RWPE1 (cell line): ENCODE data around the gene KRT40.

Source experiments
- CTCF ChIA-PET: fragments of 350-600 bp; sonication (Branson Sonifier 250); formaldehyde crosslinking; extraction: SDS; loops from one replicate; lab custom pipeline; 2021; lab: Yijun Ruan, JAX
- POLR2A ChIA-PET: fragments of 400-600 bp; formaldehyde crosslinking; extraction: SDS; loops from one replicate; lab custom pipeline; 2020; ENCODE audit warnings: antibody characterized with exemption; ENCODE audit not compliant: low non-redundant PET; lab: Yijun Ruan, JAX
- DNase-seq: peaks from one replicate; pipeline ENCODE4 v3.0.0; 2012; ENCODE audit warnings: low spot score
- H3K27ac ChIP-seq: fragments of 450-650 bp; 2 replicates; pipeline ENCODE4 v1.5.1; 2017
- CTCF ChIP-seq: fragments of 450-650 bp; conservative IDR thresholded peaks from 2 replicates; pipeline ENCODE4 v1.5.1; 2017; ENCODE audit warnings: low read depth, mild to moderate bottlenecking

The KRT40 gene

GRCh38 chr17:40984226-40984625, at the start of gene KRT40:
Gene KRT40 (minus strand): TSS chr17:40984326. CDS start chr17:40984273, 53 bp downstream.
- DNase-seq = no peak
- CTCF ChIA-PET = no interaction called here
- POLR2A ChIA-PET = no interaction called here
- H3K27ac ChIP-seq = no peak within 1 kb of the TSS
- TF ChIP-seq CTCF = no peak

GRCh38 chr17:41029633-41030245, 45.6 kb upstream of the KRT40 start, which contains the start of gene KRTAP1-4:
Gene KRTAP1-4 (minus strand): TSS chr17:41030195. CDS start chr17:41030078, 117 bp downstream.
- no peak for DNase-seq
- ChIA-PET CTCF (interaction anchor here (0.6 kb wide), 1 partner anchor 24 kb away, joined by 3 read pairs; no protein-coding TSS in a partner anchor), POLR2A (no interaction called here)
- no peak for TF ChIP-seq CTCF
- no peak within 1 kb of the TSS for H3K27ac ChIP-seq

GRCh38 chr17:41026715-41027471, 42.8 kb upstream of the KRT40 start, which contains the start of gene KRTAP1-5:
Gene KRTAP1-5 (minus strand): TSS chr17:41027208. CDS start chr17:41027155, 53 bp downstream.
- POLR2A ChIA-PET = no interaction called here
- DNase-seq = no peak
- TF ChIP-seq CTCF = no peak
- CTCF ChIA-PET = interaction anchor here (0.6 kb wide), 1 partner anchor 1400 kb away, joined by 3 read pairs; the partner anchor contains the start of gene PPP1R1B
- H3K27ac ChIP-seq = peak within 1 kb of the TSS; percentile 27; the same call in 1 of the 2 replicates

GRCh38 chr17:41024697-41025096, 40.6 kb upstream of the KRT40 start:
- no peak overlapping the region for H3K27ac ChIP-seq
- no peak for TF ChIP-seq CTCF
- ChIA-PET CTCF (no interaction called here), POLR2A (no interaction called here)
- DNase-seq = no peak

- no peak for TF ChIP-seq CTCF
- no peak overlapping the region for H3K27ac ChIP-seq
- ChIA-PET CTCF (interaction anchor here (1.1 to 1.2 kb wide), 2 partner anchors 38 to 303 kb away, joined by 3 to 4 read pairs; no protein-coding TSS in a partner anchor), POLR2A (no interaction called here)
- no peak for DNase-seq
These were observed 36.2 kb upstream of the KRT40 start for GRCh38 chr17:41020336-41020735.

GRCh38 chr17:41019415-41019814, 35.3 kb upstream of the KRT40 start:
- ChIA-PET POLR2A (no interaction called here), CTCF (interaction anchor here (0.6 to 1.1 kb wide), 2 partner anchors 33 to 39 kb away, joined by 3 read pairs; no protein-coding TSS in a partner anchor)
- no peak for TF ChIP-seq CTCF
- no peak overlapping the region for H3K27ac ChIP-seq
- DNase-seq = no peak
